Kidney (tissue), 14 donors: Measurements from ENCODE around the gene UAP1L1. TPM values are rescaled to one million over a fixed set of nuclear protein-coding genes. Genes with fewer than 3 reads are reported as not detected.

ENCODE experiments used
- DNase-seq, 5 donors: peaks; one replicate each; pipeline ENCODE4 v3.0.0-alpha.2; 2013 to 2020
- FAIRE-seq: peaks from 2 replicates; lab custom pipeline; 2012; peaks lifted over from hg19 to GRCh38; lab: Jason Lieb, UNC
- H3K27ac ChIP-seq, 2 donors: one replicate each; pipeline ENCODE4 v1.7.0; 2013; ENCODE audit warnings: low read depth in 2 of 2, low read length in 2 of 2, inconsistent platforms in 1 of 2
- H3K27me3 ChIP-seq: one replicate; pipeline ENCODE4 v1.7.1; 2013; ENCODE audit warnings: low read length, inconsistent platforms; ENCODE audit not compliant: control insufficient read depth, insufficient read depth
- H3K36me3 ChIP-seq, 3 donors: one replicate each; pipeline versions ENCODE4 v1.7.0 to v1.7.1; 2013; ENCODE audit warnings: low read length in 3 of 3, control low read depth in 1 of 3, inconsistent platforms in 1 of 3; ENCODE audit not compliant: insufficient read depth in 3 of 3, control insufficient read depth in 2 of 3
- H3K4me1 ChIP-seq, 3 donors: one replicate each; pipeline versions ENCODE4 v1.7.0 to v1.7.1; 2013; ENCODE audit warnings: low read length in 3 of 3, inconsistent platforms in 1 of 3, low read depth in 1 of 3; ENCODE audit not compliant: control insufficient read depth in 2 of 3, insufficient read depth in 2 of 3
- H3K4me3 ChIP-seq, 3 donors: one replicate each; pipeline versions ENCODE4 v1.7.0 to v1.8.1; 2013; ENCODE audit warnings: low read length in 3 of 3, control low read depth in 1 of 3, inconsistent platforms in 1 of 3
- H3K9ac ChIP-seq, 3 donors: one replicate each; pipeline versions ENCODE4 v1.7.0 to v1.7.1; 2013; ENCODE audit warnings: low read length in 3 of 3, control low read depth in 1 of 3, inconsistent platforms in 1 of 3
- H3K9me3 ChIP-seq, 3 donors: one replicate each; pipeline versions ENCODE4 v1.7.0 to v1.7.1; 2013; ENCODE audit warnings: low read length in 3 of 3, control low read depth in 1 of 3, inconsistent platforms in 1 of 3; ENCODE audit not compliant: control insufficient read depth in 2 of 3, insufficient read depth in 1 of 3
- intact Hi-C: fragments of 100-400 bp; cut with DNase I; formaldehyde crosslinking; loops from one replicate; pipeline ENCODE4 v1.11.1; 2022
- polyA plus RNA-seq: library from polyadenylated mRNA; stranded (reverse); fragments of 350-450 nt; fragmentation: Illumina TruSeq; extraction: RNeasy Lipid Tissue Mini Kit (QIAGEN cat#74804); gene quantifications from one replicate; pipeline ENCODE4 v1.2.3, GENCODE V29; 2014; ENCODE audit warnings: low read depth, low replicate concordance; ENCODE audit not compliant: insufficient read depth
- total RNA-seq: library from RNA; stranded (reverse); fragmentation: NEBNext Ultra II Directional; extraction: Animal tissue kit (Norgen Biotek cat#: 25700); gene quantifications from one replicate; pipeline ENCODE4 v1.2.1, GENCODE V29; 2021
- TF ChIP-seq, protein P1 (sequence below): IDR thresholded peaks from 3 replicates; pipeline ENCODE4 v1.5.1; 2012; ENCODE audit warnings: mild to moderate bottlenecking, moderate library complexity, borderline replicate concordance; ENCODE audit not compliant: insufficient read depth; ENCODE audit errors: extremely low read depth
- donor health status: control.
- donor health status: control.
- donor health status: control.
- donor health status: control.
- donor health status: control.
- donor health status: DM: yes; HTN: yes; CAD: no.
- donor health status: Normal renal cell carcinoma (clear cell type).

UAP1L1 gene
- total and polyA plus RNA-seq, 2 donors from 2014 or later: 12.7 to 14.4 TPM

DNA sequence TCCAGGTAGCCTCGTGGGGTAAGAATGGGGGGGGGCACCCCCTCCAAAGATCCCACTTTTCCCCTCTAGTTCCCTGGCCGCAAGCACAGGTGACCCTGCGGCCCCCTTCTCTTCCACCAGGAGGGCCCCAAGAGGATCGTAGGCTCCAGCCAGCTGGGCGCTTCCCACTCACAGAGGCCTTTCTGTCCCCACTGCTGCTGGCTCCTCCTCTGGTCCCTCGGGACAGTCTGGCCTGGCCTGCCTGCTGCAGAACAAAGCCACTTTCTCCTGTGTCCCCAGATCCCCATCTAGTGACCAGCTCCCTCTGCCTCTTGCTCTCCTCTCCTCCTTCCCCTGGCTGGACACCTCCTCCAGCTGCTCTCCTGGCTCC, 6.4 kb upstream of the UAP1L1 start:
- peak overlapping the region in 1 of 3 donors; percentile 31 for H3K4me3 ChIP-seq
- H3K27ac ChIP-seq: peak overlapping the region; percentile 51 to 78
- TF ChIP-seq, protein P1, sequence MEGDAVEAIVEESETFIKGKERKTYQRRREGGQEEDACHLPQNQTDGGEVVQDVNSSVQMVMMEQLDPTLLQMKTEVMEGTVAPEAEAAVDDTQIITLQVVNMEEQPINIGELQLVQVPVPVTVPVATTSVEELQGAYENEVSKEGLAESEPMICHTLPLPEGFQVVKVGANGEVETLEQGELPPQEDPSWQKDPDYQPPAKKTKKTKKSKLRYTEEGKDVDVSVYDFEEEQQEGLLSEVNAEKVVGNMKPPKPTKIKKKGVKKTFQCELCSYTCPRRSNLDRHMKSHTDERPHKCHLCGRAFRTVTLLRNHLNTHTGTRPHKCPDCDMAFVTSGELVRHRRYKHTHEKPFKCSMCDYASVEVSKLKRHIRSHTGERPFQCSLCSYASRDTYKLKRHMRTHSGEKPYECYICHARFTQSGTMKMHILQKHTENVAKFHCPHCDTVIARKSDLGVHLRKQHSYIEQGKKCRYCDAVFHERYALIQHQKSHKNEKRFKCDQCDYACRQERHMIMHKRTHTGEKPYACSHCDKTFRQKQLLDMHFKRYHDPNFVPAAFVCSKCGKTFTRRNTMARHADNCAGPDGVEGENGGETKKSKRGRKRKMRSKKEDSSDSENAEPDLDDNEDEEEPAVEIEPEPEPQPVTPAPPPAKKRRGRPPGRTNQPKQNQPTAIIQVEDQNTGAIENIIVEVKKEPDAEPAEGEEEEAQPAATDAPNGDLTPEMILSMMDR: no peak
- no peaks in the 10 kb centered on the region for H3K27me3 ChIP-seq
- DNase-seq: peak in 1 of 5 donors; percentile 92
- peak overlapping the region in 2 of 3 donors; percentile 19 to 56 for H3K9ac ChIP-seq
- no peak for FAIRE-seq
- H3K9me3 ChIP-seq: no peaks in the 10 kb centered on the region
- intact Hi-C loops: no loop called here
- H3K36me3 ChIP-seq: no peaks in the 10 kb centered on the region
- peaks cover 0 to 10% (median 4%) of the 10 kb centered on the region in 3 donors for H3K4me1 ChIP-seq

DNA sequence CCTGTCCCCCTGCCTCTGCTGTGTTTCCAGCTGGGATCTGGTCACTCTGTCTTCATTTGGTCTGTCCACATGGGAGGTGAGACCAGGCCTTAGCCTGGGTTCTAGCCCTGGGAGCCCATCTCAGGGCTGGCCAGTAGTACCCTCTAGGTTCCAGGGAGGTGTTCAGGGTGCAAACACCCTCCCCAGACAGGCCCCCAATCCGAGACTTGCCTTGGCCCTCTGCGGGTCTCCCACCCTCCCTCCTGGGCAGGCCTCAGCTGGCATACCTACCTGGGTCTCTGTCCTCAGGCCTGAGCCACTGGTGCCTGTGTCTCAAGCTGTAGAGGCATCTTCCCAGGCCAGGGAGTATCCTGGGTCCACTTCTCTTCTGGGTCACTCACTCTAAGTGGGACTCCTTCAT, 6.0 kb upstream of the UAP1L1 start:
- H3K36me3 ChIP-seq: no peaks in the 10 kb centered on the region
- no peaks in the 10 kb centered on the region for H3K27me3 ChIP-seq
- TF ChIP-seq, protein P1: no peak
- intact Hi-C loops: no loop called here
- H3K4me3 ChIP-seq: peak overlapping the region in 1 of 3 donors; percentile 31
- peak overlapping the region; percentile 51 to 78 for H3K27ac ChIP-seq
- DNase-seq (peak in 1 of 5 donors; percentile 69), FAIRE-seq (no peak)
- peak overlapping the region in 1 of 3 donors; percentile 56 for H3K9ac ChIP-seq
- peaks cover 0 to 10% (median 4%) of the 10 kb centered on the region in 3 donors for H3K4me1 ChIP-seq
- H3K9me3 ChIP-seq: no peaks in the 10 kb centered on the region

DNA sequence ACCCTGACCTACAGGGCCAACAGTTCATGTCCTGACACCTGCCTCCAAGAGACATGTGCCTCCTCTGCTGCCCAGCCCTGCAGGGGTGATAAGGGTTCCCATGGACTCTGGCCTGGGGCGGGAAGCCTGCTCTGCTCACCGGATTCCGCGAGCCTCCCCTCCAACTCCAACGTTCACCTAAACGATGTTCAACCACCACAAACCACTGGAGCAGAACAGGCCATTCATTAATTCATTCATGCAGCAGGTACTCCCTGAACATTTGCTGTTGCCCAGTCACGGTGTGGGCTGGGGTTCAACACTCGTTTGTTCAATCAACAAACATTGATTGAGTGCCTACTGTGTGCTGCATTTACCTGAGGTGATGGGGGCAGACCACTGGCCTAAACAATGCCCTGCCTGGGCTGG, 3.3 kb upstream of the UAP1L1 start:
- Histone ChIP-seq H3K9ac (no peak overlapping the region), H3K4me3 (no peak overlapping the region), H3K4me1 (peaks cover 0 to 16% (median 4%) of the 10 kb centered on the region in 3 donors), H3K9me3 (no peaks in the 10 kb centered on the region), H3K36me3 (no peaks in the 10 kb centered on the region), H3K27me3 (no peaks in the 10 kb centered on the region), H3K27ac (no peak overlapping the region)
- TF ChIP-seq, protein P1: no peak
- DNase-seq (peak in 1 of 5 donors; percentile 38), FAIRE-seq (no peak)
- intact Hi-C loops: no loop called here
